Ureter (tissue), 1 donor: Measurements from ENCODE around the gene RIIAD1. TPM values are rescaled to one million over a fixed set of nuclear protein-coding genes. Genes with fewer than 3 reads are reported as not detected.
"Not testable (repeated sequence)": the region's sequence is repeated elsewhere in the genome, so short reads cannot be mapped to it uniquely, and the experiment has no call there.

Experiments
- DNase-seq: peaks from one replicate; pipeline ENCODE4 v3.0.0-alpha.2; 2020; ENCODE audit warnings: low spot score
- total RNA-seq: library from RNA; stranded (reverse); gene quantifications from one replicate; pipeline ENCODE4 v1.2.4, GENCODE V29; 2023
- donor health status: DM: yes; HTN: yes; CAD: no.

Gene RIIAD1
- total RNA-seq, 1 donor from 2014 or later = not detected

- not testable (repeated sequence) for DNase-seq
These were observed 12.7 kb downstream of the RIIAD1 start for GRCh38 chr1:151733995-151734394.

GRCh38 chr1:151737026-151737425, 15.7 kb downstream of the RIIAD1 start:
- DNase-seq = no peak

GRCh38 chr1:151737479-151737878, 16.2 kb downstream of the RIIAD1 start:
- no peak for DNase-seq

GRCh38 chr1:151739590-151740355, 18.5 kb downstream of the RIIAD1 start:
- DNase-seq = peak; percentile 66

- DNase-seq = no peak
These were observed 20.2 kb downstream of the RIIAD1 start for GRCh38 chr1:151741516-151741915.

GRCh38 chr1:151756291-151756690, 35.0 kb downstream of the RIIAD1 start:
- DNase-seq = no peak

DNA sequence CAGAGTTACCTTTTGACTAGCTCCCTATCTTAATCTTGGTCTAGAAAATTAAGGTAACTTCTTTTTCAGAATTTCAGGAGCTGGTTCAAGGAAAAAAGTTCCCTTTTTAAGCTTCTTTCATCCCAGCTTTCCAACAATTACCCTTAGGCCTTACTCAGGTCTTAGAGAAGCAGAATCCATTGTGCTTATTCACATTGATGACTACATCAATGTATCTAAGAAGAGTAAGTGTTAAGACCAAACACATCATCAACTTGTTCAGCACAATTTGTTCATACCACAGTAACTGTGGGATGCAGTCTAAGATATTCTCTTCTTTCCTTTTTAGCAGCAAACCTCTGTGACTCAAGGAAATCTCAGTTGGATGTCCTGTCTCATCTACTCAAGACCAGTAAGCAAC, 37.9 kb downstream of the RIIAD1 start:
- DNase-seq = no peak

GRCh38 chr1:151760597-151761385, 39.5 kb downstream of the RIIAD1 start:
- no peak for DNase-seq

GRCh38 chr1:151762941-151763921, 41.9 kb downstream of the RIIAD1 start, which contains the start of gene MRPL9:
TSS of gene MRPL9 (minus strand) at chr1:151763496. CDS start at chr1:151763479, 17 bp downstream.
- peak; percentile 83 for DNase-seq

- DNase-seq = no peak
These were observed 42.7 kb downstream of the RIIAD1 start for GRCh38 chr1:151763990-151764389.

DNA sequence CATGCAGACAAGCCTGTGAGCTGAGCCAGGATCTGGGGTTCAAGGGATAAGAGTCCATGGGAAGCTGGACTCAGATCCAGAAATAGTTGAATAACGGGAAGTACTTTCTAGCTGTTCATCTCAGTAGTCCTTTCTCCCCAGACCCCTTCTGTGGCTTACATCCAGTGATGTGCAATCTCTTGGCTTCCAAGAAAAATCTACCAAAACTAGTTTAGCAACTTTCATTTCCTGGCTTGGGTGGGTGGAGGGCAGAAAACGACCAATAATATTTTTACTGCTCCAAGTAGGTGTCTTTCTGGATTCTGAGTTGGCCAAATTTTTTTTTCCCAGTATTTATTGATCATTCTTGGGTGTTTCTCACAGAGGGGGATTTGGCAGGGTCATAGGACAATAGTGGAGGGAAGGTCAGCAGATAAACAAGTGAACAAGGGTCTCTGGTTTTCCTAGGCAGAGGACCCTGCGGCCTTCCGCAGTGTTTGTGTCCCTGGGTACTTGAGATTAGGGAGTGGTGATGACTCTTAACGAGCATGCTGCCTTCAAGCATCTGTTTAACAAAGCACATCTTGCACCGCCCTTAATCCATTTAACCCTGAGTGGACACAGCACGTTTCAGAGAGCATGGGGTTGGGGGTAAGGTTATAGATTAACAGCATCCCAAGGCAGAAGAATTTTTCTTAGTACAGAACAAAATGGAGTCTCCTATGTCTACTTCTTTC, 47.2 kb downstream of the RIIAD1 start:
- DNase-seq = not testable (repeated sequence)

DNA sequence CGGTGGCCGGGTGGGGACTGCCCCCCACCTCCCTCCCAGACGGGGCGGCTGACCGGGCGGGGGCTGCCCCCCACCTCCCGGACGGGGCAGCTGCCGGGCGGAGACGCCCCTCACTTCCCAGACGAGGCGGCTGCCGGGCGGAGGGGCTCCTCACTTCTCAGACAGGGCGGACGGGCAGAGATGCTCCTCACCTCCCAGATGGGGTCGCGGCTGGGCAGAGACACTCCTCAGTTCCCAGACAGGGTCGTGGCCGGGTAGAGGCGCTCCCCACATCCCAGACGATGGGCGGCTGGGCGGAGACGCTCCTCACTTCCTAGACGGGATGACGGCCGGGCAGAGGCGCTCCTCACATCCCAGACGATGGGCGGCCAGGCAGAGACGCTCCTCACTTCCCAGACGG, 47.9 kb downstream of the RIIAD1 start:
- not testable (repeated sequence) for DNase-seq

DNA sequence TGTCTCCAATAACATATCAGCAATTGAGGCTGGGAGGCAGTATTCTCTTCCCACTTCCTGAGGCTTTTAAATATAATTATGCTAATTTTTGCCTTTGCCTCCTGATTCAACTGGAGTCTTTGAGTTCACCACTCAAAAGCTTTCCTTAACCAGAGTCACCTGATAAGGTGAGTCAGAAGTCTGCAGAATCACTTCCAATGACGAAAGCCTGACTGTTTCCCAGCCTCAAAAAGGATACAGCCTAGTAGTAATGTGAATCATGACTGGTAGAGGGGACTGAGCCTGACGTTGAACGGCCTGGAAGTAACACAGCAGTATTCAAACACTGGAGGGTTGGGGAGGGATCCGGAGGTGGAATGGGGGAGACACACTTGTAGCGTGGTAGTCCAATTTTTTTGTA, 52.4 kb downstream of the RIIAD1 start:
- no peak for DNase-seq

GRCh38 chr1:151774256-151774922, 53.1 kb downstream of the RIIAD1 start:
- no peak for DNase-seq

- DNase-seq = no peak
These were observed 54.8 kb downstream of the RIIAD1 start for GRCh38 chr1:151775894-151776664.

- no peak for DNase-seq
These were observed 55.3 kb downstream of the RIIAD1 start for GRCh38 chr1:151776665-151777062.

DNA sequence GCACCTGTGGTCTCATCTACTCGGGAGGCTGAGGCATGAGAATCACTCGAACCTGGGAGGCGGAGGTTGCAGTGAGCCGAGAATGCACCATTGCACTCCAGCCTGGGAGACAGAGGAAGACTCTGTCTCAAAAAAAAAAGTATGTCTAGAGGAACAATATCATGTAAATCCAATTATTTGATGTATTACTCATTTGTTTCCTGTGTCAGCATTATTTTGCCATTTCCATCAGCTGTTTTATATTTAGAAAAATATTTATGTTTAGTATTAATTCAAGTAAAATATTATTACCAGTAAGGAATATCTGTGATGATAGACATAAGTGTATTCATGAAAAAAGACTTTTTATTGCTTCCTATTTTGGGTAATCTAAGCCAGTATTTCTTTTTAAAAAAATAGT, 56.0 kb downstream of the RIIAD1 start:
- no peak for DNase-seq
